AML-193 (cell line): ENCODE results near the gene GMDS.

Experiments
- DNase-seq, 2 experiments: peaks; one replicate each; lab custom pipeline; 2025; lab: John Stamatoyannopoulos, UW

The GMDS gene

DNA sequence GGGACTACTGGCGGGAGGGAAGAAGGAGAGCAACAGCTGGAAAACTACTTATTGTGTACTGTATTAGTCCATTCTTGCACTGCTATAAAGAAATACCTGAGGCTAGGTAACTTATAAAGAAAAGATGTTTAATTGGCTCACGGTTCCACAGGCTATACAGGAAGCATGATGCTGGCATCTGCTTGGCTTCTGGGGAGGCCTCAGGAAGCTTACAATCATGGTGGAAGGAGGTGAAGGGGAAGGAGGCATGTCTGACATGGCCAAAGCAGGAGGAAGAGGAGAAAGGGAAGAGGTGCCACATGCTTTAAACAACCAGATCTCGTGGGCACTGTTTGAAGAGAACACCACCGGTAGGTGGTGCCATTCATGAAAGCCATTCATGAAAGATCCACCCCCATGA, 67.3 kb downstream of the GMDS start:
- DNase-seq, result no peak

DNA sequence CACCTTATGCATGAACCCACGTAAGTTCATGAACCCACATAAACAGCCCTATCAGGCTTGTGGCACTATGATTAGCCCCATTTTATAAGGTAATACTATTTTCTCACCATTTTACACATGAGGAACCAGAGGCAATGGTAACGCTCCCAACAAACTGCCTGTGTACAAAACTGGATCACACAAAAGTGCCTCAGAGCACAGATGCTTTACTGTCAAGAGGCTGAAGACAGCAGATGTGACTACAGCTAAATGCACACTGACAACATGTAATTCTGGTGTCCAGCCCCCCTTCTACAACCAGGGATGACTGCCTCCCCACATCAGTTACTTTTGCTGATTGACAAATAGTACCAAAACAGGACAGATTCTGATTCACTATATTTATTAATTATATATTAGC, 69.6 kb downstream of the GMDS start:
- no peak for DNase-seq

DNA sequence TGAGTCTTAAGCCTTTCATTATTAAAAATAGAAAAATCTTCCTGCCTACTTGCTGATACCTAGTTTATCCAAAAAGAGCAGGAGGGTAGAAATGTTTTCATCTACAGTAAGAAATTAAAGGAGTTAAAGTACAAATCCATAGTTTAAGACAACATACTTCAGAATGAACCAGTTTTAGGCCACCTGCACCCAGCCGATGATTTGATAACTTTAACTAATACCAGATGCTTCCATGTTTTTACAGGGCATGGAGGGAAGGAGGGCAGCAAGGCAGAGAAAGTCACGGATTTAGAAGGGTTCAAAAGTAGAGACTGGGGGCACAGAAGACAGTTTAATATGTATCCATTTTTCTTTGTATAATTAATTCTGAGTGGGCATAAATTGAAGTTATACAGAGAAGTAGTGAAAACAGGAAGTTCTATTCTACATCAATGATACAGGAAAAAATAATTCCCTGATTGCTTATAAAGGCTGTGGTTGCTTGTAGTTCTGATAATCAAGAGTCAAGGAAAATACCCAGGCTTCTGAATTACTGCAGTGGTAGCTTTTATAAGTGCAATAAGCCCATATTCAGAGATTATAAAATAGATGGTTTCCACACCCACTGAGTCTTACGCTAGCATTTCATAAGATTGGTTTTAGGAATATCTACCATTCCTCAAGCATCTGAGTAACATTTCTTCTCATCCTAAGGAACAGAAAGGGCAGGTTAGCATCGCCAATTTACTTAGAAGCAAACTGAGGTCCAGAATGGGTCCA, 72.0 kb downstream of the GMDS start:
- peak in 1 of 2 experiments; percentile 25 for DNase-seq

DNA sequence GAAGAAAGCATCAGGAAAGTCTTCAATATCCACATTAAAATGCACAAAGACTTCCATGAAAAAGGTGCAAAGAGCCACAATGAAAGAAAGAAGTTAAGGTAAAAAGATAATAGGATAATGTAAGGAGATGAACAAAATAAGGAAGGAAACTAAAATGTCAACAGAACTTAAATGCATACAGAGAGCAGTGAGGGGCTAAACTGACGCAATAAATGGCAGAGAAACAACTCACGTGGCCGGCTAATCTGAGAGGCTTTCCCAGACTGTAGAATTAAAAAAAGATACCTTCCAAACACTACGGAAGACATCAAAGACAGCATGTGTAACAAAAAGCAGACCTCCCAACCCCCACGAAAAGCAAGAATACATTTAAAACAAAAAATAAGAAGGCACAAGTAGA, 73.7 kb downstream of the GMDS start:
- DNase-seq, result peak; percentile 62 to 68

DNA sequence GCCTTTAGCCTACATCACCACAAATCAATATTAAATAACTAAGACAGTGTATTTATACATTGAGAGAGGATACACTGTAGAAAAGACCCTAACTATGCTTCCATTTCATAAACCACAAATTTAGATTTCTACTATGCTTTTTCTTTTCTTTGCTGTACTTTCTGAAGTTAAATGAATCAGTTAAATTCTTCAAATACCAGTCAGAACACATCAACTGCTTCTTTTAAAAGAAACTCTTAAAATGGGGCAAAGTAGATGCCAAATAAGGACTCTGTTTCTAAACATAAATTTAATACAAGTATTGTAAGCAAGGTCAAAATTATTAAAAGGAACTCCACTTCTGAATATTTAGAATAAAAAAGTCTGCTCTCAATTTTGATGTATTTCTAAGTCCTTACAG, 76.9 kb downstream of the GMDS start:
- no peak for DNase-seq

DNA sequence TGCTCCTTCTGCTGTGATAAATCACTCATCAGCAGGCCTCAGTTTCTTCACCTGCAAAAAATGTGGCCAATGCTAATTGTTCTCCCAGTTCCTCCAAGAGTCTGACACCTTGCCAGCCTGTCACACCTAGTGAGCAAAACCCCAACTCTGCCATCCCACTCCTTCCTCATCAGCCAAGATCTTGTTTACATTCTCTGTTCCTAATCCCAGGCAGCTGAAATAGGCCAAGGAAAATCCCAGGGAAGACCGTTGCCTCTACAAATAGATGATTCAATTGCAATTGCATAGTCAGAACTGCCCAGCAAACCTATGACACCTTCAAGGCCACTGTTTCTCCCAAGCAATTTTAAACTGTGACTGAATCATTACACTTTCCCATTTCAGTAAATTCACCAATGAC, 78.7 kb downstream of the GMDS start:
- no peak for DNase-seq

DNA sequence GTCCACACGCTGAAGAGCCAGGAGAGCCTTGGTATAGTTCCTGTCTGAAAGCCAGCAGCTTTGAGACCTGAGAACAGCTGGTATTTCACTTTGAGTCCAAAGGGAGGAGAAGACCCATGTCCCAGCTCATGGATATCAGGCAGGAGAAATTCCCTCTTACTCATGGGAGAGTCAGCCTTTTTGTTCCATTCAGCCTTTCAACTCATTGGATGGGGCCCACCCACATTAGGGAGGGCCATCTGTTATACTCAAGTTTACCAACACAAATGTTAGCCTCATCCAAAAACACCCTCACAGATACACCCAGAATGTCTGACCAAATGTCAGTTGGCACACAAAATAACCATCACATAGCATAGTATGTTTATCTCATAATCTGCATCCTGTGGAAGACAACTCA, 80.1 kb downstream of the GMDS start:
- DNase-seq, result no peak

DNA sequence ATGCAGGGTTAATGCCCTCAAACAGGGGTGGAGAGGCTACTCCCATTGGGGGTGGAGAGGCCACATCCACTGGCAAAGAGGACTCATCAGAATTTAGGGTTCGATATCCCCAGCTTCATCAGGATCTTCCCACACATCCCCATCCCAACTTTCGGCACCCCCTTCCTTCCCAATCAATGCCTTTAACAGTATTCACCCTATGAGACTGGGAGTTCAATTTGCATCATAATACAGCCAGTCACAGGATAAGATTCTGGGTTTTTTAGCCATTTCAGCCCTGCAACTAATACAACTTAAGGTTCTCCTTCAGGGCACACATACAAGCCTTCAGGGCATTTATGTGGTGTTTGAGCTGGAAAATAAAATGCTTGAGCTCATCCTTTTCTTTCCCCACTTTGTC, 80.9 kb downstream of the GMDS start:
- DNase-seq, result no peak

DNA sequence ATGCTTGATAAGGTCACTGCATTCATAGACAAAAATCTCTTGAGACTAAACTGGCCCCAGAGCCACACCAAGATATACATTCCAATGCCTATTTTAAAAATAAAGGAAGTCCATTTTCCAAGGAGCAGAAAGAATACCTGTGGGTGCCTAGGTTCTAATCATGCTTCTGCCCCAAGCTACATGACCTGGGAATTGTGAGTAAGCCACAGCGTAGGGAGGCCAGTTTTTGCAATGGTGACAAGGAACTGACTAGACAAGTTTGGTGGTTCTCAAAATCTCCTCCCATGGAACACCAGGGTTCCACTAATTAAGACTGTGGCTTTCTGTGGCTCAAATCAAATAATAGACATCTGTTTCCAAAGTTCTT, 83.3 kb downstream of the GMDS start:
- DNase-seq, result no peak

DNA sequence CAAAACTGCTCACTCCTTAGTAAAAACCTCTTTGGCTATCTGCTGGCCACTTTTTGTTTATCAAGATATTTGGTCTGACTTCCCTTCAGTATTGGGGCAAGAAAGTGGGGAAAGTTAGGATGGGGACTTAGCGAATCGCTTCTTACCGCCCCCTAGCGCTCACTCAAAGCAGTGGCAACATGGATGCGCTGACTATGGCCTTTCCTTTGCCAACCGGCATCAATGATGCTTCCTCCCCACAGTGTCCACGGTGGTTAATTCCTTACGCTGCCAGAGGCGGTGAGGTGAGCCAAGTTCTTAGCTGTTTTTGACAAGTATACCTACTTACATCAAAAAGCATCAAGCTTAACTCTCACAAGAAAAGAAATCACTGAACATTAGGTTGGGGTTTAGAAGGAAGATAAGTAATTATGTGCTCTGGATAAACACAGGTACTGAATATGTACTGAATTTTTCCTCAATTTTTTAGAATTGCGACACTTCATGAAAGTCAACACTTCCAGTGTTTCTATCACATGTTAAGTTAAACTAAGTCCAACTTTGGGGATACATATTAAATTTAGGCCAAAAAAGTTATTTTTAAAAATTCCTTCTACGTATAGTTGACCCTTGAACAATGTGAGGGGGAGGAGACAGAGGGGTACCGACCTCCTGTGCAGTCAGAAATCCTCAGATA, 86.7 kb downstream of the GMDS start:
- no peak for DNase-seq

DNA sequence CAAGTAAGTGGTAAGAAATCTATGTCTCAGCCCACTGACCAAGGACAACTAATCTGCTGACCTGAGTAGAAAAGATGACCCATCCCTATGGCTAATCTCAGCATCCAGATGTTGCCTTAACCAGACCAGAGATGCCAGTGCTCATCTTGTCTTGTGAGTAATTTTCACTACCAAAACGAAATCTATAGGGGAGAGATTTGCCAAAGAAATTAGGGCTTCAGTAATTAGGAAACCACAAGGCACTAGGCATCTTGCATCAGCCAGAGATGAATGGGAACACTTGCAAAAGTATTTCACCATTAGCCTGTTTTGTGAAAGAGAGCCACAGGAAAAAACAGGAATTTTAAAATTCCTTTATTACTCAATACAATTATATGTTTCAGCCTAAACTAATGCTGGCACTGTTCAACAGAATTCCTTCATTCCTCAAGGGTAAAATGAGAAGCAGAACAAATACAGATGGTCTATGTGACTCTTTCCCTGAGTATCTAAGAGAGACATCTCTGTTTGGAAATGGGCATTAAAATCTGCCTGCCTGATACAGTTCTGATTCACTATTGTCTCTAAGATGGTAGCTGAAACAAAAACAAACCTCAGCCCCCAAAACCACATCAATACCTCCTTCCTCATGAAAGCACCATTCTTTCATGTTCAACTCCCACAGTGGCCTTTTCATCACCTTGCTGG, 87.8 kb downstream of the GMDS start:
- peak in 1 of 2 experiments; percentile 23 for DNase-seq

DNA sequence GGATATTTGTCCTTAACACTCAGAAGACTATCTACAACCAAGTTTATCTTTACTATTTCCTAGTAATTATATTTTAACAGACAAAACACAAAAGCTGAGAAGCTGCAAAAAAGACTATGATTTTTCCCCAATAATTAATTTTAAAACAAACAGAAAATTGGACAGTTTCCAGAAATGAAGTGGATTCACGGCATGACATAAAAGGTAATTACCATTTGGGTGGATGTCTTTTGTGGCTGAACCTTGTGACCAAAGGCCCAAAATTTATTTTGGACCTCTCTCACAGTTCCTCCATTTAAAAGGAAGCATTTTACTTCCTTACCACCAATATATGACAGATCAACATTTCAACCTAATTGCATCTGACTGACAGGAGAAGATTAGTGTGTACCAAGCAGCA, 90.2 kb downstream of the GMDS start:
- no peak for DNase-seq

DNA sequence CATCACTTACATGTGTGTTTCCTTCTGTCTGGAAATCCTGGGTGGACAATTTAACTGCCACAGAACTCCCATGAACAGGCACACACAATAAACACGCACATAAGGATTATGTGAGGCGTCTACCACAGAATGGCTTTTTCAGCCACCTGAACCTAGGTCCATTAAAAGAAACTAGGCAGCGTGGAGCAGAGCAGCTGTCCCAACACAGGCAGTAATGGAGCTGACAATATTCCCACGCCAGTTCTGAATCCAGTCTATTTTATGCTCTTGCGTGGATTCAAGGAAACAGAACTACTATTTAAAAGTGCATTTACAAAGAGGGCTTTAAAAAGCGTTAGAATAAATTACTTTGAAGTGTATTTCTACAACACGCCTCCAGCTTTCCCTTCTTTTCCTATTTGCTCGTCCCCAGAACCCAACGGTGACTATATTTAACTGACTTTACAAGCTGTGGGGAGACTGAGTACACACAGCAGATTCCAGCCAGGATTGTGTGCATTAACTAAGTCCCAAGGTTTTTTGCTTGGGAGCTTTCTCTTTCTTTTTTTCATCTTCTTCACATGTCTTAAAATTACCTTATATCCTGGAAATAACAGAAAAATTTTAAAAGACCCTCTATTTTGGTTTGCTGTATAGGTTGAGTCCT, 95.9 kb downstream of the GMDS start:
- no peak for DNase-seq

DNA sequence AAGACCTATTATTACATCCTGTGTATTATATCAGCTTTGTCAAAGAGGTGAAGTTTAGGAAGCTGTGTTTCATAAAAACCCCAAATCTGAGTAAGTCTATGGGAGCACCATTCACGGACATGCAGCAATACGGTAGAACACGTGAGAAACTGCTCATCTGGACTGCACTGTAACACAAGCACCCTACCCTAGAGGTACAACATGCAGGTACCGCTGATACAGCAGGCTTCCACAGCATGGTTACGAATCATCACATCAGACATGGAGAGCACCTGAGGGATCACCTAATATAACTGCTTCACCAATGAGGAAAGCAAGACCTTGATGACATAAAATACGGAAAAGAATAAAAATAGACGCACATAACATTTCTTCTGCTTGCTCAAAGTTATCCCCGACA, 96.7 kb downstream of the GMDS start:
- DNase-seq, result no peak

DNA sequence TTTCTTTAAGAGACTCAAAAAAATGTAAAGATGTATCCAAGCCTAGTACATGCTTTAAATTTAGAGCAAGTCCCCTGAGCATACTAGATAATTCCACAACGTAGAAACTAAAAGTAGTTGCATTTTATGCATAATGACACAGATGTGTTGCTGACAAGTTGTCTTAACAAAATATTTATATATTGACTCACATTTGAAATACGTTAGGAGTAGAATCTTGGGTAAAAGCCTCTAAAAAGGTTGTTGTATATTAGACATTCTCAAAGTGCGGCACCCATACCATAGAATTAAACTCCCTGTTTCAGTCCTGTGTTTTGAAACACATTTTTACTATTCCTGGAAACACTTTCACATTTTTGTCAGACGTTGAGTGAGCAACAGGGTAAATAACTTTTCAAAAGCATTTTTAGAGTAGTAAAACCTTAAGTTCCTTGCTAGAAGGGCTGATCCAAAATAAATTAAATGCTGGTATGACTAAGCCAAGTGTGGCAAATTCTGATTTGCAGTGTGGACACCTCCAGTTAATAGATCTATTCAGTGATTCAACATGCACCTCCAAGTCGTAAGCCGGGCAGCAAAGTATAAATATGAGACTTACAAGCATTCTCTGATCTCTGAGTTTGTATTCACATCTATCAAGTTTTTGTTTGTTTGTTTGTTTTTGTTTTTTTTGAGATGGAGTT, 97.5 kb downstream of the GMDS start:
- no peak for DNase-seq

DNA sequence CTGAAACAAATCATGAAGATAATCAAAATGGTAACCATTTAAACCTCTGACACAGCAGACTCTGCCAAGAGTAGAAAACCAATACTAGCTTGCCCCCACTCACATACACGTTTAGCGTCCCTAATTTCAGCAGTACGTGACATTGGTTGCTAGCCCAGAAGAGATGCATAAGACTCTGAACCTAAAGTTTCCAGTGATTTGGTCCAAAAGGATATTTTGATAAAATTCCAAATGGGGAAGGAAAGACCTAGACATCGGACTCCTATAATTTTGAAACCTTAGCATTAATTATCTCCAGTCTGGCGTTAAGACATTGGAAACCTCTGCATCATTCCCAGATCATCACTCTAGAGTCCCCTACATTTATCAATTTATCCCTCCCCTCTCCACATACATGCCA, 98.1 kb downstream of the GMDS start:
- DNase-seq, result no peak

DNA sequence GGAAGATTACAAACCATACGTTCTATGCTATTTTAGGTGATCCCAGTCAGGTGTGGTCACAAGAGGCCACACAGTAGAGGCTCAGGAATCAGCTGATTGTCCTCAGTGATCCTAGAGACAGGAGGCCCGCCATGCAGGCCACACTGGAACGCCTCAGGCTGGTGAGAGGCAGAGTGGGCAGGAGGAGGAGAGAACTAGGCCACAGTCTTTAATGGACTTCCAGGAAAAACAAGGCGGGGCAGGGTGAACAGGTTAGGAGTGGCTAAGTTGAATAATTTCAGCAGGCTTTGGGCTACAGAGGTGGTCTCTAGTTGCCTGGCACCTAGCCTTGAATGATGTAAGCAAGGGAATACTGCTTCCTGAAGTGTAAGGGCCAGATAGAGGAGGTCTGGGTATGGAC, 101.2 kb downstream of the GMDS start:
- no peak for DNase-seq

DNA sequence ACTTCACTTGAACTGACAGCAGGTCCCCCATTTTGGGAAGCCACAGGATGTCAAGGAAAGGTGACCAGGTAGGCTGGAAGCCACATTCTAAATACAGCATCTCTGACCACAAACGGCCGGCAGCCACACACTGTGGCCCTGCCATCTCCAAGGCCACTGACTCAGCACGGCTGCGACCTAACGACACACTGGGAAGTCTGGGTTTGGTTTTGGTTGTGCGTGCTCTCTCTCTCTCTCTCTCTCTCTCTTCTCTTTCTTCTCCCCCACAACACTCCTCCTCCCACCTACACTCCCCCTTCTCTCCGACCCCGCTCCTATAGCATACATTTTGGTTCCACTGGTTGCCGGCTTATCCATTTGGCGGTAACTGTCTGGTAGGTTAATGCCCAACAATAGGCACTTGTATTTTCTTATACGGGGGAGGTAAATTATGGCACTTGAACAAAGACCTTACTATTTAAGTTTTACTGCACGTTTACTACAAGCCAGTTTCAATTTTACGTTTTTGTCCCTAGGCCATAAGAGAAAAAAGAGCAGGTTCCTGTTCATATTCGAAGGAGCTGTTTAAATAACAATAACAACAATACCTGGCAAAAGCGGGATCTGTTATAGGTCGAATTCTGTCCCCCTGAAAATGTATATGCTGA, 103.6 kb downstream of the GMDS start:
- DNase-seq, result no peak

DNA sequence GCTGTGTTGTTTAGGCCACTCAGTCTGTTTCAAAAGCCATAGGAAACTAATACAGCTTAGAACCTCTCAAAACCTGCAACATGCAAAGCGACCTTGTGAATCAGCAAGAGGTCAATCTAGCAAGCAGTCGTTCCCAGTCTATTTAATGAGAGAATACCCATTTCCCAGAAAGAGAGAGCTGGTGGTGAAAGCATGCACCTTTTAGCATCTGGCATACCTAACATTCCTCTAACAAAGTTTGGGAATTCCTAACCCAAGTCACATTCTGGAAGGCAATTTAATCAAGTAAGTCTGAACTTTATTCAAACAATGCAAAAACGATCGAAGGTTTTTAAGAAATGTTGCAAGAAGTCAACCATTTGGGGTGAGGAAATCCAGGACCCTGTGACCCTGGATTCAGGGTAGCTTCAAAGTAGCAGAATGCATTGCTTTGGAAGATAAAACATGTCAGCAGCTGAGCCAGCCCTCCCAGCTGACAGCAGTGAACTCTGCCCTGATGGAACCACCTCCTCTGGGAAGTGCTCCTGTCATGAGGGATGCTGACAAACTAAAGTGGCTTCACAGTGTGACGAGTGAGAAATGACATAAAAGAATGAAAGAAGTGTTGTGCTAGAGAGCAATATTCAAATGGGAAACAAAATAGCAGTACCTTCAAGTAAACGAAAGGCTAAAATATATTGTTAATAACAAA, 104.8 kb downstream of the GMDS start:
- DNase-seq, result no peak

DNA sequence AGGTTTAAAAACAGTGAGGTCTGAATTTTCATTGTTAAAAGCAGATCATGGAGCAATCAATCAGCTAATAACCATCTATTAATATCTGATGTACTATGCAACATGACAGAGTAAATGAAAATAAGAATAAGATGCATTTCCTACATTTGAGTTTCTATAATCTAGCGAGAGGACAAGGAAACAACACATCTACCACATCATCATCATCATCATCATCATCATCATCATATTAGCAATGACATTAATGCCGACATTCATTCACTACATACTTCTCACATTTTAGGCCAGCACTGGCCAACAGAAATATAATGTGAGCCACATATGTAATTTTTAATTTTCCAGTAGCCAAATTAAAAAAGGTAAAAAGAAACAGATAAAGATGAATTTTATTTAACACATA, 110.0 kb downstream of the GMDS start:
- DNase-seq, result no peak

DNA sequence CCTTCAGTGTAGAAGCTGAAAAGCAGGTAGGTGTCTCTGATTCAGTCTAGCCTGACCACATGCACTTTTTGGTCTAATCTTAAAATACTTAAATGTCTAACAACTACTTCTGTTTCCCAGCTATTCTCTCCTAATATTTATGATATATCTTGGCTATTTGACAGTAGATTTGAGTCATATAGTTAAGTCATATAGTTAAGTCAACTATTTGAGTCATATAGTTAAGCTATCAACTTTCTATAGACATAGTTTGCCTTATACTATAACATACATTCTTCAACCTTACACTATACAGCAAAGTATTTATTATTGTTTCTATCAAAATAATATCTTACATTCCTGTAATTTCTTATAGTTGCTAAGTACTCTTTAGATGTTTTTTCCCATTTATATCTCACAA, 110.9 kb downstream of the GMDS start:
- no peak for DNase-seq
